Vagina (tissue), 2 donors: ENCODE data around the gene SYCE3. TPM values are rescaled to one million over a fixed set of nuclear protein-coding genes. Genes with fewer than 3 reads are reported as not detected.
A peak's percentile ranks its signal among the peaks of the same experiment; 100 is the strongest.

Experiments used
- DNase-seq, 2 donors: peaks; one replicate each; pipeline ENCODE4 v3.0.0-alpha.2; 2017; ENCODE audit errors: extremely low spot score in 2 of 2
- H3K27ac ChIP-seq: fragments of 200-600 bp; sonication (generic); one replicate; pipeline ENCODE4 v1.5.1; 2019
- H3K27me3 ChIP-seq: fragments of 200-600 bp; sonication (generic); one replicate; pipeline ENCODE4 v1.5.1; 2019
- H3K36me3 ChIP-seq, 2 donors: fragments of 200-600 bp; sonication (generic); one replicate each; pipeline ENCODE4 v1.5.1; 2017 to 2019
- H3K4me1 ChIP-seq: fragments of 200-600 bp; sonication (generic); one replicate; pipeline ENCODE4 v1.5.1; 2019
- H3K4me3 ChIP-seq, 2 donors: fragments of 200-600 bp; sonication (generic); 1 replicate in 1 of 2; 2 replicates in 1 of 2; pipeline ENCODE4 v1.5.1; 2016 to 2019
- H3K9me3 ChIP-seq: fragments of 200-600 bp; sonication (generic); one replicate; pipeline ENCODE4 v1.5.1; 2019
- CTCF ChIP-seq, 3 experiments: fragments of 450-650 bp in 2 of 3; fragments of 200-600 bp in 1 of 3; sonication (generic) in 1 of 3; IDR thresholded peaks; one replicate each; pipeline ENCODE4 v1.5.1; 2017 to 2019; ENCODE audit warnings: antibody characterized with exemption in 3 of 3, mild to moderate bottlenecking in 2 of 3, moderate library complexity in 2 of 3
- POLR2A ChIP-seq, 2 donors: fragments of 450-650 bp; IDR thresholded peaks; one replicate each; pipeline ENCODE4 v1.6.1; 2017; ENCODE audit warnings: antibody characterized with exemption in 2 of 2, mild to moderate bottlenecking in 2 of 2, moderate library complexity in 2 of 2
- POLR2AphosphoS5 ChIP-seq, 2 donors: sonication (generic); formaldehyde crosslinking; IDR thresholded peaks; one replicate each; pipeline ENCODE4 v1.9.0; 2017; ENCODE audit warnings: antibody characterized with exemption in 2 of 2, mild to moderate bottlenecking in 2 of 2, low read depth in 1 of 2; ENCODE audit not compliant: insufficient read depth in 1 of 2
- intact Hi-C: fragments of 100-400 bp; cut with DNase I; formaldehyde crosslinking; loops from one replicate; pipeline ENCODE4 v1.15.1; 2023
- total RNA-seq: library from RNA; depleted of rRNA; stranded (reverse); fragments of >200 nt; gene quantifications from one replicate; pipeline ENCODE4 v1.2.3, GENCODE V29; 2016

The SYCE3 gene
- total RNA-seq, 1 donor from 2014 or later: not detected

- Histone ChIP-seq H3K4me1 (peaks cover 13% of the 10 kb centered on the region), H3K36me3 (peaks cover 0 to 9% of the 10 kb centered on the region in 2 donors), H3K4me3 (no peak overlapping the region), H3K27me3 (no peaks in the 10 kb centered on the region), H3K9me3 (no peaks in the 10 kb centered on the region), H3K27ac (no peak overlapping the region)
- DNase-seq: no peak
- TF ChIP-seq POLR2A (IDR thresholded peaks at IDR 0.05) (no peak), CTCF (IDR thresholded peaks at IDR 0.05) (no peak)
- intact Hi-C loops: no loop called here
These were observed 5.1 kb upstream of the SYCE3 start for GRCh38 chr22:50567721-50568252.

GRCh38 chr22:50564289-50564688, 1.6 kb upstream of the SYCE3 start:
- Histone ChIP-seq H3K4me3 (no peak overlapping the region), H3K4me1 (peaks cover 17% of the 10 kb centered on the region), H3K27me3 (no peaks in the 10 kb centered on the region), H3K9me3 (no peaks in the 10 kb centered on the region), H3K27ac (no peak overlapping the region), H3K36me3 (no peaks in the 10 kb centered on the region)
- DNase-seq: no peak
- intact Hi-C loops: no loop called here
- TF ChIP-seq POLR2A (IDR thresholded peaks at IDR 0.05): no peak
- TF ChIP-seq CTCF (IDR thresholded peaks at IDR 0.05): no peak
- TF ChIP-seq POLR2AphosphoS5 (IDR thresholded peaks at IDR 0.05; ENCODE audit: insufficient read depth in 1 of 2, low read depth in 1 of 2): no peak

- no peaks in the 10 kb centered on the region for H3K27me3 ChIP-seq
- peak overlapping the region; percentile 50 to 55 for H3K4me3 ChIP-seq
- H3K36me3 ChIP-seq: no peaks in the 10 kb centered on the region
- no peaks in the 10 kb centered on the region for H3K9me3 ChIP-seq
- H3K4me1 ChIP-seq: peaks cover 17% of the 10 kb centered on the region
- DNase-seq: no peak
- intact Hi-C loops: no loop called here
- TF ChIP-seq POLR2A (IDR thresholded peaks at IDR 0.05) (no peak), CTCF (IDR thresholded peaks at IDR 0.05) (no peak), POLR2AphosphoS5 (IDR thresholded peaks at IDR 0.05; ENCODE audit: insufficient read depth in 1 of 2, low read depth in 1 of 2) (no peak)
- peak overlapping the region; percentile 9 for H3K27ac ChIP-seq
These were observed 868 bp upstream of the SYCE3 start for GRCh38 chr22:50563413-50564160.

GRCh38 chr22:50561401-50562358, 1.0 kb downstream of the SYCE3 start:
- H3K36me3 ChIP-seq: no peaks in the 10 kb centered on the region
- no peak overlapping the region for H3K27ac ChIP-seq
- H3K4me1 ChIP-seq: peaks cover 17% of the 10 kb centered on the region
- H3K4me3 ChIP-seq: no peak overlapping the region
- TF ChIP-seq POLR2AphosphoS5 (IDR thresholded peaks at IDR 0.05; ENCODE audit: insufficient read depth in 1 of 2, low read depth in 1 of 2) (no peak), POLR2A (IDR thresholded peaks at IDR 0.05) (no peak), CTCF (IDR thresholded peaks at IDR 0.05) (no peak)
- H3K27me3 ChIP-seq: no peaks in the 10 kb centered on the region
- no peaks in the 10 kb centered on the region for H3K9me3 ChIP-seq
- intact Hi-C loops: no loop called here
- DNase-seq: no peak
